Measurements from ENCODE around the gene ZMAT5.

GRCh38 chr22:29780748-29781676 lies 14.2 kb upstream of the ZMAT5 start:
- TF ChIP-seq, protein P1, sequence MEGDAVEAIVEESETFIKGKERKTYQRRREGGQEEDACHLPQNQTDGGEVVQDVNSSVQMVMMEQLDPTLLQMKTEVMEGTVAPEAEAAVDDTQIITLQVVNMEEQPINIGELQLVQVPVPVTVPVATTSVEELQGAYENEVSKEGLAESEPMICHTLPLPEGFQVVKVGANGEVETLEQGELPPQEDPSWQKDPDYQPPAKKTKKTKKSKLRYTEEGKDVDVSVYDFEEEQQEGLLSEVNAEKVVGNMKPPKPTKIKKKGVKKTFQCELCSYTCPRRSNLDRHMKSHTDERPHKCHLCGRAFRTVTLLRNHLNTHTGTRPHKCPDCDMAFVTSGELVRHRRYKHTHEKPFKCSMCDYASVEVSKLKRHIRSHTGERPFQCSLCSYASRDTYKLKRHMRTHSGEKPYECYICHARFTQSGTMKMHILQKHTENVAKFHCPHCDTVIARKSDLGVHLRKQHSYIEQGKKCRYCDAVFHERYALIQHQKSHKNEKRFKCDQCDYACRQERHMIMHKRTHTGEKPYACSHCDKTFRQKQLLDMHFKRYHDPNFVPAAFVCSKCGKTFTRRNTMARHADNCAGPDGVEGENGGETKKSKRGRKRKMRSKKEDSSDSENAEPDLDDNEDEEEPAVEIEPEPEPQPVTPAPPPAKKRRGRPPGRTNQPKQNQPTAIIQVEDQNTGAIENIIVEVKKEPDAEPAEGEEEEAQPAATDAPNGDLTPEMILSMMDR (optimal IDR thresholded peaks at IDR 0.05 in 1 of 3, IDR thresholded peaks at IDR 0.05 in 1 of 3, conservative IDR thresholded peaks at IDR 0.05 in 1 of 3; ENCODE audit: extremely low read depth in 1 of 3, insufficient read depth in 2 of 3, low read length in 3 of 3): no peak
- TF ChIP-seq EZH2 (IDR thresholded peaks at IDR 0.05; ENCODE audit: low read length): no peak
